Fibroblast of peridontal ligament (primary cell): ENCODE results near the gene STOX2.

Experiments
- DNase-seq: peaks from one replicate; pipeline ENCODE4 v3.0.0-alpha.2; 2010; ENCODE audit errors: extremely low read depth

Gene STOX2

DNA sequence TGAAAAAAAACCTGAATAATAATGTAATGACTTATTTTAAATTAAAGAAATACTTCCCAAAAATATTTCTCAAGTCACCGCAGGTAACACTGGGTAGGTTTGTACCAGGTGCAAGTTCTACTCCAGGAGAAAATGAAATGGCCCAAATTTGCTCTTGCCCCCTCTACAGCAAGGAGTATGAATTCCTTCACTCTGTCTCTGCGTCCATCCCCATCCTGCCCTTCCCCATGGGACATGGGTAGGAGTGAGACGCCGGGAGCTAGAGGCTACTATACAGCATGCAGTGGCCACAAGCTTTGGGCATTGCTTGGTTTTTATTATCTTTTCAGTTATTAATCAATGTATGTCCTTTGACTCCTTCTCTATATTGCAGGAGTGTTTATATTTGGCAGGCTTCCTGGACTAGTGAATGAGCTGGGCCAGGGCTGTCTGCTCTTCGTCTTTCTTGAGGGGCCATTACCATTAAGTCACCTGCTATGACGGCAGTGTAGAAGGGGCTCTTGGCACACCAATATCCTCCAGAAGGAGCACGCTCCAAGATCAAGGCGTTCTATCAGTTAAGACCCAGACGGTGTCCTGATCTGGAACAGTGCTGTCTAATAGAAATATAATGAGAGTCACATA, 162.9 kb downstream of the STOX2 start:
- no peak for DNase-seq
